Caco-2 (cell line): ENCODE results near the gene LHX6. TPM values are rescaled to one million over a fixed set of nuclear protein-coding genes. Genes with fewer than 3 reads are reported as not detected.

ENCODE experiments used
- BruUV-seq: library from RNA; stranded (reverse); fragments of 400-500 nt; replicated peaks from 2 replicates; lab custom pipeline; 2021; lab: Mats Ljungman, UMichigan
- CTCF ChIA-PET: fragments of 300-600 bp; sonication (Branson Sonifier 250); formaldehyde crosslinking; loops from one replicate; lab custom pipeline; 2022; ENCODE audit warnings: antibody characterized with exemption; lab: Charles Lee
- POLR2A ChIA-PET: fragments of 300-600 bp; sonication (Branson Sonifier 250); formaldehyde crosslinking; loops from one replicate; lab custom pipeline; 2022; ENCODE audit warnings: antibody characterized with exemption; lab: Charles Lee
- DNase-seq, 2 experiments: peaks; one replicate each; pipeline versions ENCODE4 v3.0.0 to v3.0.0-alpha.2; 2020 to 2022
- H3K27me3 ChIP-seq: replicated peaks from 2 replicates; pipeline ENCODE4 v1.6.0; 2011; ENCODE audit warnings: low read length; ENCODE audit not compliant: control insufficient read depth, insufficient read depth
- H3K36me3 ChIP-seq: 2 replicates; pipeline ENCODE4 v1.5.1; 2011; ENCODE audit warnings: low read length; ENCODE audit not compliant: control insufficient read depth, insufficient read depth
- H3K4me1 ChIP-seq: fragments of 250-450 bp; sonication (Bioruptor Pico); 2 replicates; pipeline ENCODE4 v1.5.1; 2020; ENCODE audit warnings: mild to moderate bottlenecking
- H3K4me3 ChIP-seq: 2 replicates; pipeline ENCODE4 v1.5.1; 2011; ENCODE audit warnings: low read depth, mild to moderate bottlenecking, control low read depth, low read length
- H3K9me3 ChIP-seq: fragments of 250-450 bp; sonication (Bioruptor Pico); 2 replicates; pipeline ENCODE4 v1.5.1; 2020; ENCODE audit warnings: mild to moderate bottlenecking, moderate library complexity
- H3K27ac Mint-ChIP-seq: one replicate; pipeline ENCODE4 v1.8.0; 2022; ENCODE audit warnings: mixed read lengths; ENCODE audit not compliant: unreplicated experiment
- H3K27me3 Mint-ChIP-seq: one replicate; pipeline ENCODE4 v1.8.0; 2022; ENCODE audit warnings: mixed read lengths; ENCODE audit not compliant: insufficient read depth, unreplicated experiment
- H3K36me3 Mint-ChIP-seq: one replicate; pipeline ENCODE4 v1.8.0; 2022; ENCODE audit warnings: mild to moderate bottlenecking, mixed read lengths; ENCODE audit not compliant: insufficient read depth, unreplicated experiment
- H3K4me1 Mint-ChIP-seq: one replicate; pipeline ENCODE4 v1.8.0; 2022; ENCODE audit warnings: low read depth, mixed read lengths; ENCODE audit not compliant: unreplicated experiment
- H3K4me3 Mint-ChIP-seq: one replicate; pipeline ENCODE4 v1.8.0; 2022; ENCODE audit warnings: mild to moderate bottlenecking, moderate library complexity, mixed read lengths; ENCODE audit not compliant: unreplicated experiment
- H3K9me3 Mint-ChIP-seq: one replicate; pipeline ENCODE4 v1.8.0; 2022; ENCODE audit warnings: mixed read lengths; ENCODE audit not compliant: unreplicated experiment
- CTCF ChIP-seq, 2 experiments: fragments of 200-600 bp in 1 of 2; IDR thresholded peaks; 1 replicate in 1 of 2; 2 replicates in 1 of 2; pipeline versions ENCODE4 v1.5.1 to v1.8.0; 2011 to 2022; ENCODE audit warnings: antibody characterized with exemption in 1 of 2, control low read depth in 1 of 2, inconsistent platforms in 1 of 2, low read depth in 1 of 2, low read length in 1 of 2, mild to moderate bottlenecking in 1 of 2, moderate library complexity in 1 of 2; ENCODE audit not compliant: insufficient read depth in 1 of 2, severe bottlenecking in 1 of 2, unreplicated experiment in 1 of 2
- intact Hi-C: fragments of 100-400 bp; cut with micrococcal nuclease; formaldehyde crosslinking; loops from one replicate; pipeline ENCODE4 v1.10.0; 2022; ENCODE audit not compliant: unreplicated experiment
- total RNA-seq: library from RNA; stranded (reverse); gene quantifications from 2 replicates; pipeline ENCODE4 v1.2.3, GENCODE V29; 2022

Gene LHX6
- total RNA-seq, 1 experiment from 2014 or later = 6.1 TPM

- peaks cover 9% of the 10 kb centered on the region for H3K4me1 Mint-ChIP-seq
- TF ChIP-seq CTCF (IDR thresholded peaks at IDR 0.05; ENCODE audit: insufficient read depth in 1 of 2, low read depth in 1 of 2, low read length in 1 of 2, severe bottlenecking in 1 of 2, unreplicated experiment in 1 of 2) = no peak
- H3K36me3 Mint-ChIP-seq = no peaks in the 10 kb centered on the region
- no peaks in the 10 kb centered on the region for H3K9me3 Mint-ChIP-seq
- H3K4me3 Mint-ChIP-seq = no peak overlapping the region
- no TSS peak for BruUV-seq
- H3K4me1 ChIP-seq = peaks cover 33% of the 10 kb centered on the region
- H3K27me3 Mint-ChIP-seq = no peaks in the 10 kb centered on the region
- ChIA-PET POLR2A (no interaction called here), CTCF (interaction anchor here (1.0 kb wide), 1 partner anchor 55 kb away, joined by 3 read pairs; no protein-coding TSS in a partner anchor)
- intact Hi-C loops = loop anchor here (1.0 to 2.0 kb wide), 2 partner anchors 21 to 35 kb away; partner anchors contain the start of genes MORN5 and NDUFA8
- no peaks in the 10 kb centered on the region for H3K27me3 ChIP-seq
- no peak overlapping the region for H3K4me3 ChIP-seq
- no peaks in the 10 kb centered on the region for H3K36me3 ChIP-seq
- H3K27ac Mint-ChIP-seq = peak overlapping the region; percentile 59
- no peaks in the 10 kb centered on the region for H3K9me3 ChIP-seq
- peak; percentile 54 to 84 for DNase-seq
These were observed 49.1 kb downstream of the LHX6 start for GRCh38 chr9:122179690-122180074.

GRCh38 chr9:122179054-122179689 lies 49.6 kb downstream of the LHX6 start:
- Histone ChIP-seq H3K4me3 (no peak overlapping the region), H3K27me3 (no peaks in the 10 kb centered on the region), H3K4me1 (peaks cover 33% of the 10 kb centered on the region), H3K9me3 (no peaks in the 10 kb centered on the region), H3K36me3 (no peaks in the 10 kb centered on the region)
- peak overlapping the region; percentile 59 for H3K27ac Mint-ChIP-seq
- peak; percentile 69 to 83 for DNase-seq
- H3K4me1 Mint-ChIP-seq = peaks cover 9% of the 10 kb centered on the region
- ChIA-PET POLR2A (no interaction called here), CTCF (interaction anchor here (0.7 to 1.0 kb wide), 4 partner anchors 35 to 80 kb away, joined by 3 read pairs; no protein-coding TSS in a partner anchor)
- no peaks in the 10 kb centered on the region for H3K27me3 Mint-ChIP-seq
- BruUV-seq = no TSS peak
- peak overlapping the region; percentile 14 for H3K4me3 Mint-ChIP-seq
- no peaks in the 10 kb centered on the region for H3K9me3 Mint-ChIP-seq
- no peaks in the 10 kb centered on the region for H3K36me3 Mint-ChIP-seq
- TF ChIP-seq CTCF (IDR thresholded peaks at IDR 0.05; ENCODE audit: insufficient read depth in 1 of 2, low read depth in 1 of 2, low read length in 1 of 2, severe bottlenecking in 1 of 2, unreplicated experiment in 1 of 2) = no peak
- intact Hi-C loops = loop anchor here (1.0 to 2.0 kb wide), 2 partner anchors 20 to 35 kb away; partner anchors contain the start of genes MORN5 and NDUFA8

- H3K36me3 ChIP-seq = no peaks in the 10 kb centered on the region
- intact Hi-C loops = no loop called here
- no peaks in the 10 kb centered on the region for H3K9me3 Mint-ChIP-seq
- POLR2A ChIA-PET = no interaction called here
- CTCF ChIA-PET = no interaction called here
- no peak overlapping the region for H3K4me3 Mint-ChIP-seq
- no peak for TF ChIP-seq CTCF (IDR thresholded peaks at IDR 0.05; ENCODE audit: insufficient read depth in 1 of 2, low read depth in 1 of 2, low read length in 1 of 2, severe bottlenecking in 1 of 2, unreplicated experiment in 1 of 2)
- H3K4me1 ChIP-seq = peaks cover 33% of the 10 kb centered on the region
- H3K9me3 ChIP-seq = no peaks in the 10 kb centered on the region
- no peak overlapping the region for H3K4me3 ChIP-seq
- H3K36me3 Mint-ChIP-seq = no peaks in the 10 kb centered on the region
- peaks cover 9% of the 10 kb centered on the region for H3K4me1 Mint-ChIP-seq
- no peaks in the 10 kb centered on the region for H3K27me3 ChIP-seq
- no peaks in the 10 kb centered on the region for H3K27me3 Mint-ChIP-seq
- no peak overlapping the region for H3K27ac Mint-ChIP-seq
- no TSS peak for BruUV-seq
- no peak for DNase-seq
These were observed 51.8 kb downstream of the LHX6 start for GRCh38 chr9:122176916-122177315.
